ENCODE data around the gene KRTAP12-3.
"Not testable (repeated sequence)": the region's sequence is repeated elsewhere in the genome, so short reads cannot be mapped to it uniquely, and the experiment has no call there.

KRTAP12-3 gene

GRCh38 chr21:44630440-44630839 is 27.3 kb upstream of the KRTAP12-3 start:
- no peaks in the 10 kb centered on the region for H3K36me3 ChIP-seq (ENCODE audit: control insufficient read depth, insufficient read depth, low read length)
- no peak for TF ChIP-seq CTCF (IDR thresholded peaks at IDR 0.05; ENCODE audit: insufficient read depth, low read length, poor library complexity, severe bottlenecking)
- H3K27me3 ChIP-seq (replicated peaks; ENCODE audit: control insufficient read depth, insufficient read depth, low read length): no peaks in the 10 kb centered on the region
- no peak overlapping the region for H3K4me3 ChIP-seq (replicated peaks; ENCODE audit: low read depth, low read length)
- DNase-seq (ENCODE audit: extremely low read depth, insufficient read length): no peak

- TF ChIP-seq CTCF (IDR thresholded peaks at IDR 0.05; ENCODE audit: insufficient read depth, low read length, poor library complexity, severe bottlenecking): no peak
- H3K4me3 ChIP-seq (replicated peaks; ENCODE audit: low read depth, low read length): no peak overlapping the region
These were observed 25.7 kb upstream of the KRTAP12-3 start for GRCh38 chr21:44632067-44632466.

GRCh38 chr21:44636209-44637017 is 21.3 kb upstream of the KRTAP12-3 start:
- no peak for DNase-seq (ENCODE audit: extremely low read depth, insufficient read length)
- no peak for TF ChIP-seq CTCF (IDR thresholded peaks at IDR 0.05; ENCODE audit: insufficient read depth, low read length, poor library complexity, severe bottlenecking)
- Histone ChIP-seq H3K36me3 (ENCODE audit: control insufficient read depth, insufficient read depth, low read length) (no peaks in the 10 kb centered on the region), H3K27me3 (replicated peaks; ENCODE audit: control insufficient read depth, insufficient read depth, low read length) (no peaks in the 10 kb centered on the region), H3K4me3 (replicated peaks; ENCODE audit: low read depth, low read length) (no peak overlapping the region)

More at GRCh38 chr21:44632067-44632466, 25.7 kb upstream of the KRTAP12-3 start:
- DNase-seq (ENCODE audit: extremely low read depth, insufficient read length): no peak
- no peaks in the 10 kb centered on the region for H3K27me3 ChIP-seq (replicated peaks; ENCODE audit: control insufficient read depth, insufficient read depth, low read length)
- H3K36me3 ChIP-seq (ENCODE audit: control insufficient read depth, insufficient read depth, low read length): no peaks in the 10 kb centered on the region

GRCh38 chr21:44637018-44637850 is 20.5 kb upstream of the KRTAP12-3 start, which contains the start of gene KRTAP10-10:
Gene KRTAP10-10, plus strand, starts transcription at chr21:44637356. Its CDS starts 62 bp downstream, at chr21:44637418.
- DNase-seq (ENCODE audit: extremely low read depth, insufficient read length): no peak
- TF ChIP-seq CTCF (IDR thresholded peaks at IDR 0.05; ENCODE audit: insufficient read depth, low read length, poor library complexity, severe bottlenecking): no peak

GRCh38 chr21:44637851-44638348 is 19.8 kb upstream of the KRTAP12-3 start:
- not testable (repeated sequence) for DNase-seq (ENCODE audit: extremely low read depth, insufficient read length); H3K36me3 ChIP-seq (ENCODE audit: control insufficient read depth, insufficient read depth, low read length); H3K4me3 ChIP-seq (replicated peaks; ENCODE audit: low read depth, low read length); H3K27me3 ChIP-seq (replicated peaks; ENCODE audit: control insufficient read depth, insufficient read depth, low read length)

More at GRCh38 chr21:44637018-44637850, 20.5 kb upstream of the KRTAP12-3 start, which contains the start of gene KRTAP10-10:
- Histone ChIP-seq H3K27me3 (replicated peaks; ENCODE audit: control insufficient read depth, insufficient read depth, low read length) (no peaks in the 10 kb centered on the region), H3K36me3 (ENCODE audit: control insufficient read depth, insufficient read depth, low read length) (no peaks in the 10 kb centered on the region), H3K4me3 (replicated peaks; ENCODE audit: low read depth, low read length) (no peak within 1 kb of the TSS)

- not testable (repeated sequence) for H3K36me3 ChIP-seq (ENCODE audit: control insufficient read depth, insufficient read depth, low read length); DNase-seq (ENCODE audit: extremely low read depth, insufficient read length); H3K27me3 ChIP-seq (replicated peaks; ENCODE audit: control insufficient read depth, insufficient read depth, low read length); H3K4me3 ChIP-seq (replicated peaks; ENCODE audit: low read depth, low read length)
These were observed 19.0 kb upstream of the KRTAP12-3 start for GRCh38 chr21:44638506-44639330.

All from GM06990 (cell line).